Activated naive CD8-positive, alpha-beta T cell (primary cell): ENCODE data around the gene ZNRF2.

ENCODE experiments used
- H3K27ac Mint-ChIP-seq: one replicate; pipeline ENCODE4 v1.8.0; 2021; ENCODE audit warnings: mixed read lengths
- H3K27me3 Mint-ChIP-seq: one replicate; pipeline ENCODE4 v1.8.0; 2021; ENCODE audit warnings: mixed read lengths
- H3K36me3 Mint-ChIP-seq: one replicate; pipeline ENCODE4 v1.8.0; 2021; ENCODE audit warnings: mixed read lengths
- H3K4me1 Mint-ChIP-seq: one replicate; pipeline ENCODE4 v1.8.0; 2021; ENCODE audit warnings: low read depth, mixed read lengths
- H3K4me3 Mint-ChIP-seq: one replicate; pipeline ENCODE4 v1.8.0; 2021; ENCODE audit warnings: mild to moderate bottlenecking, mixed read lengths
- H3K9me3 Mint-ChIP-seq: one replicate; pipeline ENCODE4 v1.8.0; 2021; ENCODE audit warnings: low read depth, mixed read lengths

Gene ZNRF2

DNA sequence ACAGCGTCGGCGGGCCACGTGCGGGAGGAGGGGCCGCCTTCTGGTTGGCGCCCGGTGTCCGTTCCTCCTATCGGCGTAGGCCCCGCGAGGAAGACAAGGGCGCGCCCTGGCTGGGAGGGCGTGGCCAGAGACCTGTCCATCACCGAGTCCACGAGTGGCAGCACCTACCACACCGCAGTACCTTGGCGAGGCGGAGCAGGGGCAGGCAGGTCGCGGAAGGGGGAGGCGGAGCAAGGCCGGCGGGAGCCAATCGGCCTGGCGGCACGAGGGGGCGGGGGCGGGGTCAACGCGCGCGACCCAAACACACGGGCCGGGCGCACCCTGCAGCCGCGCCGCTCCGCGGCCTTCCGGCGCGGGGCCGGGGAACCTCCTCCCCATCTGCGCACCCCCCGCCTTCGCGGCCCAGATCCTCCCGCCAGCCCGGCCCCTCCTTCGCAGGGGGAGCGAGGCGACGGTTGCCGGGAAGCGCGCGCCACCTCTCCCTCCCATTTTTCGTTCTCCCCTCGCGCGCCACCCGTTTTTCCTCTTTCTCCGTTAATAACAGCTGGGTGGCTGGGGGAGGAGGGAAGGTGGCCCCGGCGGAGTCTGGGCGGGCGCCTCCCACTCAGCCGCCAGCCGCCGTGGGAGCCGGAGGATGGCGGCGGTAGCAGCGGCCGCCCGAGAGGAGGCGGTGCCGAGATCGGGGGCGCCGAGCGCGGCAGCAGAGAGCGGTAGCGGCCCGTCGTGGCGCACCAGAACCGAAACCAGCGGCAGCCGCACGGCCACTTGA lies at the start of gene ZNRF2:
Gene ZNRF2 (plus strand): TSS at position 300 of the 769 bp plus-strand sequence. CDS start 761 bp downstream, outside the sequence.
- Mint-ChIP-seq H3K27me3 (no peaks in the 10 kb centered on the region), H3K36me3 (no peaks in the 10 kb centered on the region), H3K27ac (peak within 1 kb of the TSS; percentile 89), H3K9me3 (no peaks in the 10 kb centered on the region), H3K4me3 (peak within 1 kb of the TSS; percentile 82), H3K4me1 (peaks cover 46% of the 10 kb centered on the region)

DNA sequence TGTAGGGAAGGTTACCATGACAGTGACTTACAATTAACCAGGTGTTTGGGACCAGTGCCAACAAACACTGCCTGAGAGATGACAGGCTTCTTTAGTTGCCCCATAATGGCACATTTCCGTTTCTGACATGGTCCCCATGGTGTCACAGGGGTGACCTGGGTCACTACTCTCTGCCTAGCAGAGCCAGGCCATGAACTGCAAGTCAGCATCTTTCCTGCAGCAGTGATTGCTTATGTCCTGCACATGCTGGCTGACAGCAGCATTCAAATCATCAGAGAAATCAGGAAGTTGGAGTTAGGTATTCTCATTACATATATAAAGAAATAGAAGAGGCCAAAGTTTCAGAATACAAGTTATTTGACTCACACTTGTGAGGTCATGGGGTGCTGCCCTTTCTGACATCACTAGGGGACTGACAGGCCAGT lies 47.1 kb upstream of the ZNRF2 start:
- Mint-ChIP-seq H3K27ac (no peak overlapping the region), H3K27me3 (peaks cover 10% of the 10 kb centered on the region), H3K4me1 (no peaks in the 10 kb centered on the region), H3K36me3 (peaks cover 3% of the 10 kb centered on the region), H3K4me3 (no peak overlapping the region), H3K9me3 (peaks cover 3% of the 10 kb centered on the region)

DNA sequence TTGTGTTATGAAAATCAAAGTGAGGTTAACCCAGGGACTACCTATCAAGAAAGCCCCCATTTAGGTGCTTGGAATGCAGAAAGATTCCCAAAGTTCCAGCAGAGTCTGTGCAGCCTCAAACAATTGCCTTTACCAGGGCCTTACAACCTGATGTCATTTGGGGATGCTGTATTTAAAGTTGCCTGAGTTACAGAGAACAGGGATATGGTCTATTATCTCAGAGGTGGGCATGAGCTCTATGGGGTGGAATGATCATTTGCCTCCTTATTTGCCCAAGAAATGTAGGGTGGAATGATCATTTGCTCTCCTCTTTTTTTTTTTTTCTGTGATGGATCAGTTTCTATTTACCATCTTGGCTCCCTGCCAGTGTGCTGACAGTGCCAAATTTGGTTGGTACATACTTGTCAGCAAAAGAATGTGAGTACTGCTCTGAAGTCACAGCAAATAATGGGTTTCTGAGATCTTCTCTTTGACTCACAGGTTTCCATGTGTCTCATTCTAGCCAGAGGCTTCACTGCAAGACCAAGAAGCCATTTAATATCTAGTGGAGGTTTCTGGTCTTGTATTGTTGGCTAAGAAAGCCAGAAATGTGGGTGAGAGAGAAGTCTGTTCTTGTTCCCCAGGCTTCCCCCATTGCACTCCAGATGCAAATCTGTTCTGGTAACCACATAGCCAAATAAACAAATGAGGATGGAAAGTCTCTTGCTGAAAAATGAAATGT lies 45.5 kb upstream of the ZNRF2 start:
- Mint-ChIP-seq H3K27ac (no peak overlapping the region), H3K9me3 (peaks cover 3% of the 10 kb centered on the region), H3K4me1 (no peaks in the 10 kb centered on the region), H3K27me3 (peaks cover 10% of the 10 kb centered on the region), H3K4me3 (no peak overlapping the region), H3K36me3 (peaks cover 3% of the 10 kb centered on the region)

DNA sequence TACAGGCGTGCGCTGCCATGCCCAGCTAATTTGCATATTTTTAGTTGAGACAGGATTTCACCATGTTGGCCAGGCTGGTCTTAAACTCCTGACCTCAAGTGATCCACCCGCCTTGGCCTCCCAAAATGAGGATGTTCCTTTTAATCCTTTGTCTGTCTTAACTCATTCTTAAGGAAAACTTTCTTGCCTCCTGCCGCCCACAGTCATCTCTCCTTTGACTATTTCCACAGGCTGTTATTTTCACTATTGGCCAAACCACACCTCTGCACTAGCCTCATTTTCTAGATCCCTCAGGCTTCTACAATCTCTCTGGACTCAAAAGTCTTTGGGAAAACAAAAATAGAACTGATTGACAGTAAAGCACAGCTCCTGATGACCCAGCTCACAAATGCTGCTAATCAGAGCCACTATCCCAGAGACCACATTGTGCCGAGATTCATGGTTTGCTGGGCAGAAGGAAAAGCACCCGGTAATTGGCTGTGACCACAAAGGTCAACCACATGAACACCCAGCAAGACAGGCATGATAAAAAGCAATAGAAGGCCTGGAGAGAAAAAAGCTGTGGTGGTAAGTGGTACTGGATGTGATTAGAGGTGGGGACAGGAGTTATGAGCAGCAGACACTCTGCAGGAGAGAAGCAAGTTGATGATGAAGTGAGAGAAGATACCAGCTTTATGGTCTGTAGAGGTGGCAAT lies 44.1 kb upstream of the ZNRF2 start:
- H3K36me3 Mint-ChIP-seq = peaks cover 5% of the 10 kb centered on the region
- H3K27me3 Mint-ChIP-seq = peaks cover 10% of the 10 kb centered on the region
- H3K27ac Mint-ChIP-seq = no peak overlapping the region
- H3K9me3 Mint-ChIP-seq = peaks cover 3% of the 10 kb centered on the region
- no peak overlapping the region for H3K4me3 Mint-ChIP-seq
- no peaks in the 10 kb centered on the region for H3K4me1 Mint-ChIP-seq

DNA sequence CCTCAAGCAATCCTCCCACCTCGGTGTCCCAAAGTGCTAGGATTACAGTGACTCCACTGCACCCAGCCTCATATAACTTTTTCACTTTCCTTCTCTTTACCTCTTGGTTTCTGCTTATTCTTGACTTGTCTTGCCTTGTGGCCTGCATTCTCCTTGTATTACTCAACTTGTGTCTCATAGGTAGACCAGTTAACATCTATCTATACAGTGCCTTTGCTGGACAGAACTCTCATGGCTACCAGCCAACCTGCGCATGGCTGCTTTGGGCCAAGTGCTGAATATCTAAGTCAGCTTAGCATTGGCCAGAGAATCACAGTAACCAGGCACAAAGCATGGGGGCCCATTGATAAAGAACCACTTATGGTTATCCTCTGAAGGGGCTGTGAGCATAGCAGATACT lies 42.6 kb upstream of the ZNRF2 start:
- H3K4me3 Mint-ChIP-seq = no peak overlapping the region
- H3K27me3 Mint-ChIP-seq = peaks cover 10% of the 10 kb centered on the region
- H3K9me3 Mint-ChIP-seq = peaks cover 3% of the 10 kb centered on the region
- no peaks in the 10 kb centered on the region for H3K4me1 Mint-ChIP-seq
- peaks cover 5% of the 10 kb centered on the region for H3K36me3 Mint-ChIP-seq
- no peak overlapping the region for H3K27ac Mint-ChIP-seq

DNA sequence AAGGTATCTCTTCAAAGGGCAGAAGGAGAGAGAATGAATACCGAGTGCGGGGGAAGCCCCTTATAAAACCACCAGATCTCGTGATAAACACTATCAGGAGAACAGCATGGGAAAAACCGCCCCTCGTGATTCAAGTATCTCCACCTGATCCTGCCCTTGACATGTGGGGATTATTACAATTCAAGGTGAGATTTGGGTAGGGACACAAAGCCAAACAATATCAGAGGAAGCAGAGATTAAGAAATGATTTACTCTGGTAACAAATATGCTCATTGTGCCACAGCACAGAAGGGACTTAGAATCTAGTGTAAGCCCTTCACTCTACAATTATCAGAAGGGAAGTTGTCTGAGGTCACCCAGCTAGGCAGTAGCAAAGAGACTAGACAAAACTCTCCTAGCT lies 40.1 kb upstream of the ZNRF2 start:
- no peak overlapping the region for H3K4me3 Mint-ChIP-seq
- peaks cover 2% of the 10 kb centered on the region for H3K4me1 Mint-ChIP-seq
- H3K36me3 Mint-ChIP-seq = peaks cover 5% of the 10 kb centered on the region
- H3K27ac Mint-ChIP-seq = no peak overlapping the region
- H3K9me3 Mint-ChIP-seq = peaks cover 3% of the 10 kb centered on the region
- peaks cover 10% of the 10 kb centered on the region for H3K27me3 Mint-ChIP-seq

DNA sequence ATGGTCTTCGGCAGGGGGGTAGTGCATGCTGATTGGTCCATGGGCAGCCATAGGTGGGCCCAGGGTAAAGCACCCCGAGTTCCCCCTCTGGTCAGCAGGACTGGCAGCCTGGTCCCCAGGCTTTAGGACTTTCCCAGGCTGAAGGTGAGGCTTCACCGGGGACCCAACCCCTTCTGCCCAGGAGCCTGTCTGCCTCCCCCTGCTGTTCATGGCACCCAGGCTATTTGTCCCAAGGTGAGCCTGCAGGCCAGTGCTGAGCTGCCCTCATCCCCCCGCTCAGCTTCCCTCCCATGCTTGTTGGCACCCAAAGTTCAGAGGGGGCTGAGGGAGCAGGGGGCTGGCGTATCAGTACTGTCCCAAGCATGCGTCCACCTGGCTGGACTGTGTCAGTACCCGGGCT lies 38.5 kb upstream of the ZNRF2 start:
- Mint-ChIP-seq H3K4me3 (no peak overlapping the region), H3K27ac (no peak overlapping the region), H3K27me3 (peaks cover 4% of the 10 kb centered on the region), H3K9me3 (peaks cover 3% of the 10 kb centered on the region), H3K4me1 (peaks cover 18% of the 10 kb centered on the region), H3K36me3 (peaks cover 5% of the 10 kb centered on the region)

DNA sequence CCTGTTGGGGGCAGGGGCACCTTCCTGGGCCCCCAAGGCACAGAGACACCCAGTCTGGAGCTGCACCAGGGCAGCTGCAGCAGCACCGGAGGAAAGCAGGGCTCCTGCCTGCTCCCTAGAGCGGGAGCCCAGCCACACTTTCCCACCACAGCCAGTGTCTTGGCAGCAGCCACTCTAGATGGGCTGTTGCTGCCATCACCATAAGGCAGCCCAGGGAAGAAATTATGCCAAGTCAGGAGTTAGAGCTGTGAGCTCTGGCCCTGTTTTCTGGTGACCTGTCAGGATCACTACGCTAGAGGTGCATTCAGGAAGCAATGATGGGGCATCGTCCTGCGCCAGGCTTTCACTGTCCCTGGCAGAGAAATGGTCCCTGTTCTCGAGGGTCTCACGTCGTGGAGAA lies 38.0 kb upstream of the ZNRF2 start:
- Mint-ChIP-seq H3K27ac (no peak overlapping the region), H3K36me3 (peaks cover 5% of the 10 kb centered on the region), H3K4me3 (no peak overlapping the region), H3K9me3 (peaks cover 3% of the 10 kb centered on the region), H3K4me1 (peaks cover 18% of the 10 kb centered on the region), H3K27me3 (peaks cover 4% of the 10 kb centered on the region)

DNA sequence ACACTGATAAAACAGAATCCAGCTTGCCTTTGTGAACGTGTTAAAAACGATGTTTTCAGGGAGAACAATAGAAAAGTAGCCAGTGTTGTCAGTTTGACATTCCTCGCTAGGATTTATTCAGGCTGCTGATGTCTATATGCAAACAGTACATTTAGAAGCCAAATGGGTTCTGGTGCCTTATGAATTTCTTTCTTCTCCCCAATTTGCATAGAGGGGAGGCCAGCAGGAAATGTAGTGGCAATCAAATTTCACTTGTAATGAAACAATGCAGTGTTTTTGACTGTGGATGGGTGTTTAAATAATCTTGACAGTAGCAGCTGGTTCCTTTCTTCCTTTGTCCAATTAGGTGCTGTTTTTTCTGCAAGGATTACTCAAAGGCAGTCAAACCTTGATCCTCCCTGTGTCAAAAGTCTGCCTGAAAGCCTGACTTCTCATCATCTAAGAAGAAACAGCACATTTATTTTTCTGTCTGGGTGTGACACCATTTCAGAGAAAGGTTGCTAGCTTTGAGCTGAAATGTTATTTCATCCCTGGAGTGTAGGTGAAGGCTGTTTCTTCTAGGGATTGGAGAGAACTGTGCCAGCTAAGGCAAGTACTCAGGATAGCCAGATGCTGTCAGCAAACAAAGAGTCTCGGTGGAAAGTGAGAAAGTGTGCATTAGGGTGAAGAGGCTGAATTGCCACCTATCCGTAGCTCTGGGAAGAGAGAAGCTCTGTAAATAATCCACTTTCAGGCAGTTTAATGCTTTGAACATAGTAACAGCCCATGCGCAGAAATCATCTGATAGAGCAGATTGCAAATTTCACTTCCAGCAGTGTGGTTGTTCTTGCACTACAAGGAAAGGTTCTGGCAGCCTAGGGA lies 36.6 kb upstream of the ZNRF2 start:
- Mint-ChIP-seq H3K9me3 (no peaks in the 10 kb centered on the region), H3K4me1 (peaks cover 18% of the 10 kb centered on the region), H3K4me3 (no peak overlapping the region), H3K27ac (no peak overlapping the region), H3K27me3 (no peaks in the 10 kb centered on the region), H3K36me3 (peaks cover 2% of the 10 kb centered on the region)

DNA sequence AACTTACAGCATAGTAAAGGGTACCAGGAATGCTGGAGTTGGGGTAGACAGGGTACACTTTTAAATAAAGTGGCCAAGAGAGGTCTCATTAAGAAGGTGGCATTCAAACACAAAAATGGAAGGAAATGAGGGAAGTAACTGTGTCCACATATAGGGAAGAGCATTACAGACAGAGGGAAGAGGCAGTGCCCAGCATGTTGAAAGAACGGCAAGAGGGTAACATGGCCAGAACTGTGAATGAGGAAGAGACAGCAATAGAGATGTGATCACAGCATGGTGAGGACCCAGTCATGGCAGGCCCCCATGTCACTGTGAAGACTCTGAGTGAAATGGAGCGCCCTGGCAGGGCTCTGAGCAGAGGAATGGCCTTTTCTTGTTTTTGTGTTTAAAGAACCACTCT lies 35.1 kb upstream of the ZNRF2 start:
- peaks cover 18% of the 10 kb centered on the region for H3K4me1 Mint-ChIP-seq

DNA sequence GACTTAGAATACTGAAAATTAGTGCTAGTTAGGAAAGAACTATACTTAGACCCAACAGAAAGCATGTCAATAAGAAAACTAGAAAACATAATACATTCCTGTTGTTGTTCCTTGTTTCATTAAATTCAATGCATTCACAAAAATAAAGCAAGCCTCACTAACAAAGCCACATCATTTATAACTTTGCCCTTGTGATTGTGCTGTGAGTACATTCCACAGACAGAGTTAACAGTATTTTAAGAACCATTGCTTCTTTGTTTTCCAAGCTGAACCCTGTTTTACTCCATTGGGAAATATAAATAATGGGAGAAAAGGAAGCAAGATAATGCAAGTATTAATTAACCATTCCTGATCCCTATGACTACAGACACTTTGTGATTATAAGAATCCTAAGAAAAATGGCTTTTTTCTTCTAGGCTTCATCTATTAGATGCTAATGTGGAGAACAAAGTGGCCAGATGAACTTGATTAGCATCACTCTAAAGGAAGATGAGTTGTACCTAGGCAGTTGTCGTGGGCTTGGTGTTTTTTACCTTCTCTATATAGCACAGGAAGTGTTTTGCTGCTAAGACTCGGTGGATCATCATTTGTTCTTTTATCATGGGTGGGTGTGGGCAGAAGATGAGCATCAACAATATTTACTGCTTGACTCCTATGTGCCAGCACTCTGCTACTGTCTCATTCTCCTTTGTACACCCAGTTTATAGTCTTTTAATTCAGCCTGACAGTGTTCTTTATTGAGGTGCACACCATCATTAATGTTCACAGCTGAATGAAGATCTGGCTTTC lies 34.2 kb upstream of the ZNRF2 start:
- Mint-ChIP-seq H3K4me3 (no peak overlapping the region), H3K27me3 (no peaks in the 10 kb centered on the region), H3K9me3 (no peaks in the 10 kb centered on the region), H3K36me3 (no peaks in the 10 kb centered on the region), H3K4me1 (peaks cover 18% of the 10 kb centered on the region), H3K27ac (peak overlapping the region; percentile 50)

More for the DNA sequence above, 35.1 kb upstream of the ZNRF2 start:
- H3K4me3 Mint-ChIP-seq = no peak overlapping the region
- H3K36me3 Mint-ChIP-seq = no peaks in the 10 kb centered on the region
- no peaks in the 10 kb centered on the region for H3K27me3 Mint-ChIP-seq
- no peak overlapping the region for H3K27ac Mint-ChIP-seq
- no peaks in the 10 kb centered on the region for H3K9me3 Mint-ChIP-seq

DNA sequence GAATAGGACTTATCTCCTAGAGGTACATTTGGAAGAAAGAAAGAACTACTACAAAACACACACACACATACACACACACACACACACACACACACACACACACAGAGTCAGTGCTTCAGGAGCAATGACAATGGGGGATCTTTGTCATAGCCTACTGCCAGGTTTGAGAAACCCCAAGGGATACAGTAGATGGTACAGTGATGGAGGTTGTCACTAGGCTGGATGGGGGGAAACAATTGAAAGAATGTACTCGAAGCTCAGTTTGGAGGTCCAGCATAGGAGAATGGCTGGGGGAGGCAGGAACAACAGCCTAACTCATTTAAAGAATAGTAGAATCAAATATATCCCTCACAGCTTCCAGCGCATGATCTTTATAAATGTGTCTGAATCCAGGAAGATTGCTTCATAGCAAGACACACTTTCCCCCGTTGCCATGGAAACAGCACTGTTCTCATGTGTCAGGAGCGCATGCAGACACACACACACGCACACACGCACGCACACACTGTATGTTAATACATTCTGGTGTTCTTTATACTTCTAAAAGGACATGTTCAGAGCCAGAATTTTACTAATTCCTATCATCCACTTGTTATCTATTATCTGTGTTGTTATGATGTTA lies 32.6 kb upstream of the ZNRF2 start:
- peaks cover 18% of the 10 kb centered on the region for H3K4me1 Mint-ChIP-seq
- H3K27ac Mint-ChIP-seq = no peak overlapping the region
- H3K27me3 Mint-ChIP-seq = no peaks in the 10 kb centered on the region
- no peak overlapping the region for H3K4me3 Mint-ChIP-seq
- no peaks in the 10 kb centered on the region for H3K9me3 Mint-ChIP-seq
- no peaks in the 10 kb centered on the region for H3K36me3 Mint-ChIP-seq

DNA sequence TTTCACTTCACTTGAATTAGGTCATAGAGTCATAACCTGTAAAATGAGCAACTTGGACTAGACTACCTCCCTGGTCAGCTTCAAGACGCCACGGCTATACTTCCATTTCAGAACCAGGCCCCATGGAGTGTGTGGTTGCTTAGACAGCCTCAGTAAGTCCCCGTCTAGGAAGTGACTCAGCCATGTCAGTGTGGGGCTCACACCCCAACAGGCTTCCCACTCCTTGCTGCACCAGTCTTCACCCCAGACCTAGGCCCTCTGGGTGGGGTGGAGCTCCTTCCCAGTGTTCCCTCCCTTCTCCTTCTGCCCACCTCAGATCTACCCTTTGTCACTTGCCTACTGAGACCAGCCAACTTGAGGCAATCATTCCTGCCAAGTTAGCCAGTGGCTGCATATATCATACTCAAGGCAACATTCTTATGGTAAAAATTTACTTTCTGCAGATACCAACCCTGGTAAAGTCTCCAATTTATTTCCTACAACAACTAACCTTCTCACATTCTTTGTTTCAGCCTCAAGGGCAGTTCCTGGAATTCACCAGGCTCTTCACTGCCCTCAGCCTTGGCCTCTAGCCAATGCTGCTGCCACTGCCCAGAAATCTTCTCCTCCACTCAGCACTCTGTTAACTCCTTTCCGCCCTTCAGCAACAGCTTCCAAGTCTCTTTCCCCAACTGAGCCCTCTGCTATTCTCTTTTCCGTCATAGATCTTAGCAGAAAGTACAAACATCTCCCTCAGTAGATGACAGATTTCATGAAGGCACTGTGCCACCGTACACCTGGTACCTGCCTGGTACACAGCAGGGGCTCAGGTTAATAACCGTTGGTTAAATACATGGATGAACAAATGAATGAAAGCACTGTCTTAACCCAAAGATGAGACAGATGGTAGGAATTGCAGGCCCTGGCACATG lies 31.3 kb upstream of the ZNRF2 start:
- H3K27ac Mint-ChIP-seq = no peak overlapping the region
- no peaks in the 10 kb centered on the region for H3K9me3 Mint-ChIP-seq
- H3K27me3 Mint-ChIP-seq = no peaks in the 10 kb centered on the region
- H3K4me1 Mint-ChIP-seq = peaks cover 18% of the 10 kb centered on the region
- H3K4me3 Mint-ChIP-seq = no peak overlapping the region
- H3K36me3 Mint-ChIP-seq = peaks cover 4% of the 10 kb centered on the region
